GM19035 (cell line): ENCODE measurements around the gene OMP.

Source experiments
- ATAC-seq: cut with Tn5 transposase; IDR thresholded peaks from one replicate; pipeline ENCODE4 v1.9.1; 2021; ENCODE audit not compliant: unreplicated experiment

The OMP gene

DNA sequence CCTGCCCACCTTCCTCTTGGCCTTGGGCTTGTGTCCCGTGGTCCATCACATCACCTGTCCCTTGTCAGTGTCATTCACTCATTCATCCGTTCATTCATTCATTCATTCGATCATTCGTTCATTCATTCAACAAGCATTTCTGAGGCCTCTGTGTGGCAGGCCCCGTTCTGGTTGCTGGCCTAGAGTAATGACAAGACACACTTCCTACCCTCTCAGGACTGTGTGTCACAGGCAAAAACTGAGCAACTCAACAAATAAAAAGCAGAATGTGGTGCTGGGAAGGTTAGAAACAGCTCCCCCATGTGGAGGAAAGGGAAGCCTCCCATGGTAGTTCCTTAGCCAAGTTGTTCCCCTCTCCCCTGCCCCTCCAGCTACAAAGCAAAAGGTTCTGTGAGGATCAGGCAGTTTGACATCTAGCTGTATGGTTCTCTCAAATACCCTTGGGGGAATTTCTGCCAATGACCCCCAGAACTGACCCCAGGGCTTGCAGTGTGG lies 1.6 kb upstream of the OMP start:
- ATAC-seq: no peak

DNA sequence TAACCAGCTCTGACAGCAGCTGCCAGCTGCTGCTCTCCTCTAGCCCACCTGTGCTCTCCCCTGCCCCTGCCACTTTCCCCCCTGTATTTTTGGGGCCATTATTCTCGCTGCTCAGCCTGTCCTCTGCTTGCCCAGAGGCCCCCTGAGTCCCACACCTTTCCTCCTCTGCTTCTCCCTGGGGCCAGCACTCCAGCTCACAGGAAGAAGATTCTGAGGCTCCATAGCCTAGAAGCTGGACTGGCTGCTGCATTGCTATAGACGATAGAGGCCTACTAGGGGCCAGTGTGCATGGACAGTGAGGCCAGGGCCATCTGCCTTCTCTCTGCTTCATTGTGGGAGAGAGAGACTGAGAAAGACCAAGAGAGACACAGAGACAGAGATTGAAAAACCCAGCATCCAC lies 679 bp downstream of the OMP start:
- ATAC-seq: no peak

GRCh38 chr11:77104727-77105126 lies 2.1 kb downstream of the OMP start:
- ATAC-seq: no peak

GRCh38 chr11:77106321-77106720 lies 3.7 kb downstream of the OMP start:
- ATAC-seq: no peak

DNA sequence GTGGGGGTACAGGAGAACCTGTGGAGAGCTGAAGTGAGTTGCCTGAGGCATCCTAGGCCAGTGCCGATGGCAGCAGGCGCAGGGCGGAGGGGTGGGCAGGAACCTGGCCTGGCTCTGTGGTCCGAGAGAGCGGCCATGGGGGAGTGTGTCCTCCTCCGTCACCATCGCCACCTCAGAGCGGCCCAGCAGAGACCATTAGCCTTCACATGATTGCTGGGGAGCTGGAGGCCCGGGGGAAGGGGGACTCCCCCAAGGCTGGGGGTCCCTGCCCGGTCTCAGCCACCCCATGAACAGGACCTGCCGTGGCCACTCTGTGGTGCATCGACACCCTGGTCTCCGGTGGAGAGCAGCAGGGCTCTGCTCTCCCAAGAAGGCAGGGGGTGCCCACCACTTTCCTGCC lies 4.1 kb downstream of the OMP start:
- ATAC-seq: no peak

DNA sequence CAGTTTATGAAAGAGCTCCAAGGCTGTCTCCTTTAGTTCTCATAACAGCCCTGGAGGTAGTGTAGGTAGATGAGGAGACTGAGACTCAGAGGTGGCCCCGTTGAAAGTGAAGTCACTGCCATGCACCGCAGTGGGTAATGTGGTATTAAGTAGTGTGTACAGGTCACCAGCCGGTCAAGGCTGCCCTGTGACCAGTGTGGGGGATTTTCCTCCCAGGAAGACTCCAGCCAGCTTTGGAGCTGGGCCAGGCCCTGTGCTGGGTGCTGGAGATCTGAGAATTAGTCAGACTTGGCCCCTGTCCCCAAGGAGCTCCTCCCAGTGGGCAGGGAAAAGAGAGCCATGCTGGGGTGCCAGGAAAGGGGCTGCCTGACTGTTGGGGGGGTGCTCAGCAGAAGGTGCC lies 5.3 kb downstream of the OMP start:
- ATAC-seq: no peak

DNA sequence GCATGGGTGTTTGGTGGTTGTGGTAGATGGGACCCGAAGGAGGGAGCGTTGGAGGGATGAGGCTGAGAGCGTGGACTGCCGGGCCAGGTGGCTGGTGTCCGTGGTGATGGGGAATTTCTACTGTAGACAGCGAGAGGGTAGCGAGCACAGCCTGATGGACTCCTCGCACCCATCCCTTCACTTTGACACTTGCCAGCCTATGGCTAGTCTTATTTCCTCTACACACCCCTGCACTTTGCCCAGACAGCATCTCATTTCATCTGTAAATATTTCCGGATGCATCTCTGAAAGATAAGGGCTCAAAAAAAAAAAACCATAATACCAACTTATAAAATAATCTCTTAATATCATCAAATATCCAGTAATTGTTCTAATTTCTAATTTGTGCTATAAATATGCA lies 5.8 kb downstream of the OMP start:
- no peak for ATAC-seq

DNA sequence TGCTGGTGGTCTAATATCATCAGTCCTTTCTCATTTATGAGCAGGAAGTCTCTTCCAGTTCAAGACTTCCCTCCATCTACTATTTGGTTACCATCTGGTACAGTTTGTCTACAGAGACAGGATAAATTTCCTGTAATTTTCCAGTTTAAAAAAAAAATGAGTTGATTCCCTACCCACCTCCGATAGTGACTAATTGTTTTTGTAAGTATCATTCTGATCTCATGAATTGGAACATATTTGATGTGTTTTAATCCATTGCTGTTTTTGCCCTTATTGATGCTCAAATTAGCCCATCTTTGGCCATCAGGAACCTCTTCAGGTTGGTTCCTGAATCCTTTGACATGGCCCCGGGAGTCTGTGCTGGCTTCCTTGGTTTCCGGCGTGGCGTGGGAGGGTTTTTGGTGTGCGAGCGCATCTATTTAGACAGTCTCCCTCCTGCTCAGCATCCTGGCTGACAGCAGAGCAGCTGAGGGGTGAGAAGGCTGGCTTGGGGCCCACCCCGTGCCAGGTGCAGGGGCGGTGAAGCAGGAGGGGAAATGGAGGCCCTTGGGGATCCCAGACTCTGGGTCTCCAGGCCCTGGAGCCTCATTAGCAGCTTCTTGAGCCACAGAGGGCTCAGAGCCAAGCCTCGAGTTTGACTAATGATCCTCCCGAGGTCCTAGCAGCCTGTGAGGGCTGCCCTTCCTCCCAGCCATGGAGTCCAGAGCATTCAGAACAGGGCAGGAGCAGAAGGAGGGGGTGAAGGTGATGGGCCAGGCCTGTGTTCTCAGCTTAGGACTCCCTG lies 6.8 kb downstream of the OMP start:
- ATAC-seq: no peak

DNA sequence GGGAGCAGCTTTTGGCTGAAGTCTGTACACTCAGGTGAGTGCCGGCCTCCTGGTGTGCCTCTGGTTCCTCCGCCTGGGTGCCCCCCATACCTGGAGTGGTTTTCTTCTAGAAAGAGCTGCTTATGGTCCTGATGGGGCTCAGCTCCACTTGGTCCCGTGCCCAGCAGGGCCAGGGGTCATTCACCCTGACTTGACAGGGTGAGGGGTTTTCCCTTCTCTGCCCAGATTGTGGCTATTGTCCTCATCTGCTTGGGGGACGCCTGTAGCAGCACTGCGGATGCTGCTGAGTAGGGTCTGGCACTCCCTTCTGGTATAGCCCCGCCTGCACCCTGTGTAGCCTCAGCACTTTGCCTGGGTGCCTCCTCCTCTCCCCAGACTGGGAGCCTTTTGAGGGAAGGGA lies 8.2 kb downstream of the OMP start:
- no peak for ATAC-seq

DNA sequence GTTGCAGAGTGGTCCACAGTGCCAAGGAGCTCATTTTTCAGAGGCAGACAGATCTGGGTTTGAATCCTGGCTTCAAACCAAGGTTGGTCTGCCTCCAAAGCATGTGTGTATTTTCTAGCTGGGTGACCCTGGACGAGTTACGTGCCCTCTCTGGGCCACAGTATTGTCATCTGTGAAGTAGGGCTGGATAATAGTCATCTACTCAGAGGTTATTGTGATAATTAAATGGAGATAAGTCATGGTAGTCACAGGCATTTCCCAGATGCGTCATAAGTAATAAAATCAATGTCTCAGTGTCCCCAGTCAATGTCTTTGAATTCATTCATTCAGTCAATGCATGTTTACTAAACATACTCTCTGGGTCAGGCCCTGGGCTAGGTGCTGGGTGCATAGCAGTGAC lies 8.6 kb downstream of the OMP start:
- ATAC-seq: no peak

GRCh38 chr11:77111946-77112345 lies 9.3 kb downstream of the OMP start:
- ATAC-seq: no peak

- no peak for ATAC-seq
Observed at GRCh38 chr11:77112641-77113381, 10.2 kb downstream of the OMP start.

DNA sequence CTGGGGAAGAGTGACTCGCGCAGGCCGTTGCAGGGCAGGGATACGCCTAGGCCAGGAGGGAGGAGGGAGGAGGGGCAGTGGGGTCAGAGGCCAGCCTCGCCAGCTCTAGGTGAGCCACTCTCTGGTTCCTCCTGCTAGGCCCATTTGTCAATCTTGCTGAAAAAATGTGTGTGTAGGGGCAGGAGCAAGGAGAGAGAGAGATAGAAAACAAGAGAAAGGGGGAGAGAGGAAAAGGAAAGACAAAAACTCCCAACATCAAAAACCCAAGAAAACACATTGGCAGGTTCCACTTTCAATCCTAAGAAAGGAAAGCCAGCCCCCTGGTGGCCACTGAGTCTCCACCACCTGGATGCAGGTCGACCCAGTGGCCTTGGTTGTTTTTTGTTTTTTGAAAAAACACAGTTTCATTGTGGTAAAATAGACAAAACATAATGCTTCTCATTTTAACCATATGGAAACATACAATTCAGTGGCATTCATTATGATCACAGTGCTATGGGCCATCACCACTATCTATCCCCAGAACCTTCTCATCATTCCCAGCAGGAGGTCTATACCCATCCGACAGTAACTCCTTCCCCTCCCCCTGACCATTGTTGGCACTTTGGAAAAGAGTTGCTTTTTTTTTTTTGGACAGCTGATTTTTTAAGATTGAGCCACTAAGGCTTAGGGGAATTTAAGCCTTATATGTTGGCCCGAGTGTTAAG lies 10.9 kb downstream of the OMP start:
- ATAC-seq: no peak

DNA sequence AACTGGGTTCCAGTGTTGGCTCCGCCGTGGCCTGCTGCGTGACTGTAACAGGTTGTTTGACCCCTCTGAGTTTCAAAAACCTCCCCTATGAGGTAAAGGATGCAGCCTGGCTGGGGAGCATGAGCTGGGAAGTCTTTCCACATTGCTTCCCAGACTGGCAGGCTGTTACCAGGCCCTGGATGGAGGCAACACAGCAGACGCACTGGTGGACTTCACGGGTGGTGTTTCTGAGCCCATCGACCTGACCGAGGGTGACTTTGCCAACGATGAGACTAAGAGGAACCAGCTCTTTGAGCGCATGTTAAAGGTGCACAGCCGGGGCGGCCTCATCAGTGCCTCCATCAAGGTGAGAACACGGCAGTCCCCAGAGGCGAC lies 11.4 kb downstream of the OMP start:
- ATAC-seq: no peak

GRCh38 chr11:77115181-77115611 lies 12.6 kb downstream of the OMP start:
- no peak for ATAC-seq

DNA sequence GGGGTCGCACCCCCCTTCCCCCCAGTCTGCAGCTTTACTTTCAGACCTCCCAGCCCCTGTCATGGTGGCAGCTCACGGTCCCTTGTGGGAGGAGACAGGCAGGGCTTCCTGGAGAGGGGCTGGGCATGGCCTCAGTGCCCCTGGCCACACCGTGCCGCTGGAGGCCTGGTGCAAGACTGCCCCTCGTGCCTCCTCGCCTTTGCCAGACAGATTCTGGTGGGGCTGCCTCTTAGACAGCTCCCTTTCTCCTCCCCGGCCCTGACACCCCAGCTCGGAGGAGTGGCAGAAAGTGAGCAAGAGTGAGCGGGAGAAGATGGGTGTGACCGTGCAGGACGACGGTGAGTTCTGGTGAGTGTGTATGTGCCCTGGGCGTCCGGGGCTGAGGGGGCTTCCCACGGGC lies 13.3 kb downstream of the OMP start:
- no peak for ATAC-seq

DNA sequence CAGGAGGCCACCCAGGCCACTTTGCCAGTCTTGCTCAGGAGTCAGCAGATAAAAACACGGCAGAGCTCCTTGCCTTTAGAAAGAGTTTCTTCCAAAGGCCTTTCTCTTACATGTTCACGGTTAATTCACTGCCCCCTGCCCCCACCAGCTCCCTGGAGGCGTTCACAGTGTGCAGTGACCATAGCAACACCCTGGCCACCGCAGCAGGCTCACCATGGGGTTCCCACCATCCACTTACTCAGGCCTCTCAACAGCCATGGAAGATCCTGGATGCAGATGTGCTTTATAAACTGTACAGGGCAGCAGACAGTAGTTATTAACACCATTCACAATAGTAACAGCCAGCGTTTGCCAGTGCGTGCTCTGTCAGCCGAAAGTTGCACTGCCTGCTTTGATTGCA lies 14.9 kb downstream of the OMP start:
- ATAC-seq: no peak

- ATAC-seq: no peak
Observed at GRCh38 chr11:77118086-77118485, 15.4 kb downstream of the OMP start.

DNA sequence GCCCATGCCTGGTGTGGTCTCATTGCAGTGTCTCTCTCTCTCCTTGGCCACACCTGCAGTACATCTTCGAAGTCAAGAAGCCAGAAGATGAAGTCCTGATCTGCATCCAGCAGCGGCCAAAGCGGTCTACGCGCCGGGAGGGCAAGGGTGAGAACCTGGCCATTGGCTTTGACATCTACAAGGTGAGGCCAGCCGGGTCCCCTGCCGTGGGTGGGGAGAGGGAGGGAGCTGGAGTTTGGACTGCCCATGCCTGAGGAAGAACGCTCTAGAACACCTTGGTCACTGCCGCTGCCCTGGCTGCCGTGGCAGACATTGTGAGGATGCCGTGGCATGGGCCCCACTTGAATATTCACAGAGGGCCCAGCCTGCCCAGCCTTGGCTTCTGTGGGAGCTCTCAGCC lies 16.3 kb downstream of the OMP start:
- no peak for ATAC-seq

GRCh38 chr11:77119531-77119936 lies 16.9 kb downstream of the OMP start:
- ATAC-seq: no peak

DNA sequence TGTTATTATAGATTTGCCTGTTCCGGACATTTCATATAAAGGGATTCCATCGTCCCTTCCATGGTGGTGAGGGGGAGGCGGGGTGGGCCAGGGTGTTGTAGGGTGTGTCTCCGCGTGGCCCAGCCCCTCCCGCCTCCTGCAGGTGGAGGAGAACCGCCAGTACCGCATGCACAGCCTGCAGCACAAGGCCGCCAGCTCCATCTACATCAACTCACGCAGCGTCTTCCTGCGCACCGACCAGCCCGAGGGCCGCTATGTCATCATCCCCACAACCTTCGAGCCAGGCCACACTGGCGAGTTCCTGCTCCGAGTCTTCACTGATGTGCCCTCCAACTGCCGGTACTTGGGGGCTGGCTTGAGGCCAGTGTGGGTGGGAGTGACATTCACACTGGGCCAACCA lies 17.9 kb downstream of the OMP start:
- ATAC-seq: no peak

- no peak for ATAC-seq
Observed at GRCh38 chr11:77121096-77121640, 18.5 kb downstream of the OMP start.
